Hematopoietic multipotent progenitor cell treated with erythropoietin and hydrocortisone succinate and interleukin-3 and kit ligand, for 17 days (in vitro differentiated cells): ENCODE results near the gene GJA5.

Experiments
- DNase-seq: peaks from one replicate; pipeline ENCODE4 v3.0.0-alpha.2; 2015; ENCODE audit warnings: low spot score

GJA5 gene

GRCh38 chr1:147760481-147761260, at the start of gene GJA5:
TSS of gene GJA5 (minus strand) at chr1:147760602. CDS start at chr1:147759238, 1,364 bp downstream.
- no peak for DNase-seq

DNA sequence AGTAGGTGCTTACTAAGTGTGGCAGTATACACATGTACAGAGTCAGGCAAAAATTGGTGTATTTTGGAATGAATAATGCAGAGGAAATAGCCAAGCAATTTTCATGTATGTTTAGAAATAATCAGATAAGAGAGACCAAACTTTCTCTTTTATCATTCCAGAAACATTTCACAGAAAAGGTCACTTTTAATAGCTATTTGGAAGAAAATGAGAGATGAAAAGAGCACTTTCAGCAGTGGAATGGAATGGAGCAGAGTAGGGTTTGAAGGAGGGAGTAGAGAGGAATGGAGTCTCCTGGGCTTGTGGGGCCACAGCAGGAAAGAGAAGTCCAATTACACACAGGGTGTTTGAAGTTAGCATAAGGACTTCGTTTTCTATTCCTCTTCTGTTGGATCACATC, 48.8 kb upstream of the GJA5 start:
- no peak for DNase-seq

DNA sequence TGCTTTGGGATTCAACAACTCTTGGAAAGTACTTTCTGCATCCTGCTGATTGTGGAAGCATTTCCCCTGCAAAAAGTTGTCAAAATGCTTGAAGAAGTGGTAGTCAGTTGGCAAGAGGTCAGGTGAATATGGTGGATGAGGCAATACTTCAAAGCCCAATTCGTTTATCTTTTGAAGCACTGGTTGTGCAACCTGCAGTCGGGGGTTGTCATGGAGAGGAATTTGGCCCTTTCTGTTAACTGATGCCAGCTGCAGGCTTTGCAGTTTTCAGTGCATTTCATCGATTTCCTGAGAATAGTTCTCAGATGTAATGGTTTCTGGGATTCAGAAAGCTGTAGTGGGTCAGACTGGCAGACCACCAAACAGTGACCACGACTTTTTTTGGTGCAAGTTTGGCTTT, 47.6 kb upstream of the GJA5 start:
- no peak for DNase-seq

- DNase-seq = no peak
Observed at GRCh38 chr1:147807405-147807804, 47.0 kb upstream of the GJA5 start.

DNA sequence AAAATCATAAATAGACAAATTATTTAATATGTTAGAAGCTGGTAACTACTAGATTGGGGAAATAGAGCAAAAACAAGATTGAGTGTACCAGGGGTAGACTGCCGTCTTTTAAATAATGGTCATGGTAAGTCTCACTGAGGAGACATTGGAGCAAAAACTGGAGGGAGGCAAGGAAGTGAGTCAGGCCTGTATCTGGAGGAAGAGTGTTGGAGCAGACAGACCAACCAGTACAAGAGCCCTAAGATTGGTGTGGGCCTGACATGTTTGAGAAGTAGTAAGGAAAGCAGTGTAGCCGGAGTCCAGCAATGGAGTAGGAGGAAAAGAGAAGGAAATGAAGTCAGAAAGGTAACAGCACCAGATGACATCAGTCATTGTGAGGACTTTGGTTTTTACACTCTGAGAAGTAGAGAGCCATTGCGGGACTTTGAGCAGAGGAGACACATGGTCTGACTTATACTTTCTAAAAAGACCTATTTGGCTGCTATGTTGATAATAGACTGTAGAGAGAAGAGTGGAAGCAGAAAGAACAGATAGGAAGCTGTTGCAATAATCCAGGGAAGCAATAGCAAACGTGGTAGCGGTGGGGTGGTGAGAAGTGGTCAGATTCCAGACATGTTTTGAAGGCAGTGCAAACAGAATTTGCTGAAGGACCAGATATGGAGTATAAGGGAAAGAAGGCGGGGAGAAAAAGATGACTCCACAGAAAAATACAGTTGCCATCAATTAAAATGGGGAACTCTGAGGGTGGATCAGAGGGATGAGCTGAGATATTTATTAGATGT, 44.7 kb upstream of the GJA5 start:
- no peak for DNase-seq

DNA sequence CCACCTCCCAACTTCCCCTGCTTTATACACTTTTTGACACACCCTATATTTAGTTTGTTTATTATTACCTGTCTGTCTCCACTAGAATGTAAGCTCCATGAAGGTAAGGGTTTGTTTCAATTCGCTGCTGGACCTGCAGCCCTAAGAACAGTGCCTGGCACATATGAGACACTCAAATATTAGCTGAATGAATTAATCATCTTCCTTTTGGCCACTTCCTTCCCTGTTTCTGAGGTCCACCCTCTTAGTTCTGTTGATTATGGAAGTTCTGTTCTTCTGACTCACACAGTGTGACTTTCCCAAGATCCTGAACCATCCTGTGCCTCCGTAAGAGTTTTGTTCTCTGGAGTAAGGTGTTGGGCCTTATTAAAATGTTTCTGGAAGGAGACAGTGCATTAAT, 40.4 kb upstream of the GJA5 start:
- no peak for DNase-seq

GRCh38 chr1:147798731-147799130, 38.3 kb upstream of the GJA5 start:
- DNase-seq = no peak

- DNase-seq = no peak
Observed at GRCh38 chr1:147794570-147794969, 34.2 kb upstream of the GJA5 start.

DNA sequence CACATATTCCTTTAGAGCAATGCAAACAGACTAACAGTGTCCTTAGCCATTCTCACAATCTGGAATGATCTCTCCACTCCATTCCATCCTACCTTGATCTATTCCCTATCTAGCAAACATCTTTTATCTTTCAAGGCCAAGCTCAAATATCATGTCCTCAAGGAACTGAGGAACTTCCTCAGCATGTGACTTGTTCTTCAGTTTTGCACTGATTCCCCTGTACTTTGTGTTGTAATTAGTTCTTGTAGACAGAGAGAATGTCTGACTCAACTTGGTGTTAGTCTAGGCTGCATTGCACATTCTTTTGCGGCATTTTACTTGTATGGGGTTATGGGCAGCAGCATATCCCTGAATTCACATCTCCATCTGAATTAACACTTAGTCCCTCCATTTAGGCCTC, 31.5 kb upstream of the GJA5 start:
- DNase-seq = no peak

DNA sequence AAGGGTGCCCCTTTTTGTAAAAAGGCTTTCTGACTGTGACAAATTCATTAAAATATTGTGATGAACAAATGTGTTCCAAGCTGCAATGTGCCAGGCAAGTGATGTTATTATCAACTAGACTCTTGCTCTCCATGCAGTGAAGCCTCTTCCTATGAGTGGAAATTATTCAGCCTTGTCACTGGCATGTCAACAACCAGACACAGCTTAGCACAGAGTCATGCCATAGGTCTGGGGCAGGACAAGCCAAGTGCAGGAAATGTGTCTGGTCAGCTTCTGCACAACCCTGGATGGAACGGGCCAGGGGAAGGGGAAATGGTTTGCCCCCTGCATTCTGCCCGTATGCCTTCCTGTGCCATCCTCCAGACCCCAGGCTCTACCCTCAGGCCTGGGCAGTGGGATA, 27.4 kb upstream of the GJA5 start:
- DNase-seq = no peak

- no peak for DNase-seq
Observed at GRCh38 chr1:147786536-147786935, 26.1 kb upstream of the GJA5 start.

DNA sequence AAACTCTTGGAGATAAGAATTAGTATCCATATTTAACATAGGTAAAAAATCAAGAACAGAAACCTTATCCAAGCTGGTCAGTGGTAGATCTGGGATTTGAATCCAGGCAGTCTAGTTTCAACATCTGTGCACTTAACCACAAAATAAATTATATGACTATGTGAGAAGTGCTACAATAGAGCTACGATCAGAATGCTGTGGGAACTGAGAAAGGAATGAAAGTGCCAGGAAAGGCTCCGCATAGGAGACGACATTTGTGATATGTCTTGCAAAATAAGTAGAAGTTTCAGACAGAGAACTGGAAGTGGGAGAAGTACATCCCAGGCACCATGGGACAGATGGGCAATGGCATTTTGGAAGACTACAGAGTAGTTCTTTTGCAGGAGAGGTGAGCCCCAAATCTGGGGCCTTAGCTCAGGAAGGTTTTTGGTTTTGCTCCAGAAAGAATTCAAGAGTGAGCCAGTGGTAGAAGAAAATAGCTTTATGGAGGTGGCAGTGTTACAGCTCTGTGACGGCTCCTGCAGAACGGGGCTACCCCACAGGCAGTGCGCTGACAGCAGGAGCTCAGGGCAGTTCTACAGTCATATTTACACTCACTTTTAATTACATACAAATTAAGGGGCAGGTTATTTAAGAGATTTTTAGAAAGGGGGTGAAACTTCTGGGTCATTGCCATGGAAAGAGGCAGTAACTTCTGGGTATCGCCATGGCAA, 25.5 kb upstream of the GJA5 start:
- no peak for DNase-seq

- DNase-seq = no peak
Observed at GRCh38 chr1:147784941-147785340, 24.5 kb upstream of the GJA5 start.

- no peak for DNase-seq
Observed at GRCh38 chr1:147781056-147781471, 20.7 kb upstream of the GJA5 start.

DNA sequence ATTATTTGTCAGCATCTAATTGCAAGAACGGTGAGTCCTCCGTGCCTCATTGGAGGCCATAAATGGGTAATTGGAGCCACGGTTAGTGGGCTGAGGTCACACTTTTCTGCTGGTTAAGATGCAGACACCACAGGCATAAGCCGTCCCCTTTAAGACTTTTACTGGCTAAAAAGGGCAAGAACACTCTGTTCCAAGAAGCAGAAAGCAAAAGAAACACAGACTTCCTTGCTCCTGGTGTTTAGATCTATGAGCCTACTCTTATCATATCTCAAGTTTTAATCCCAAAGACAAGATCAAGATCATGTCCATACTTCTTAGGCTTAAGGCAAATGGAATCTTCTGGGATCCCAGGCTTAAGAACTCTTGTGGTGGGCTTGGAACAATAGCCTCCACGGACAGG, 17.3 kb upstream of the GJA5 start:
- DNase-seq = no peak

GRCh38 chr1:147773215-147773715, 12.9 kb upstream of the GJA5 start:
- DNase-seq = no peak

GRCh38 chr1:147772570-147772969, 12.2 kb upstream of the GJA5 start:
- no peak for DNase-seq

- no peak for DNase-seq
Observed at GRCh38 chr1:147771226-147772125, 11.1 kb upstream of the GJA5 start.

GRCh38 chr1:147769106-147769505, 8.7 kb upstream of the GJA5 start:
- no peak for DNase-seq

- DNase-seq = no peak
Observed at GRCh38 chr1:147768582-147768981, 8.2 kb upstream of the GJA5 start.

DNA sequence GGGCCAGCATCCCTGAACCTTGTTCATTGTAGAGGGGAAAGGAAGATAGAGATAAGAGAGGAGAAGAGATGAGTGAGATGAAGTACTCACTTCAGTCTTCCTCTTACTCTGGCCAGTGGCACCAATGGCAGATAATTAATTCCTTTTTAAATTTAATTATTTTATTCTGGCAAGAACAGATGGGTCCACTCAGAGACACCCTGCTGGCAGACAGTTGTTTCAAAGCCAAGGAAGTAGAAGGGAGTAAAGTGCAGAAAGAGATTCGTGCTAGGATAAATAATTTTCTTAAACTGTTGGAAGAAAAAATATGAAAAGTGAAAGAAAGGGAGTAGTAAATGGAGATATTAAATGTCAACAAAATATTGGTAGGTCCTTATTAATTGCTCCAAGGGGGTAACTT, 7.7 kb upstream of the GJA5 start:
- no peak for DNase-seq
